GM21515 (cell line): ENCODE measurements around the gene PARVA.

Experiments
- ATAC-seq: cut with Tn5 transposase; IDR thresholded peaks from one replicate; pipeline ENCODE4 v1.9.1; 2021; ENCODE audit not compliant: unreplicated experiment

Gene PARVA

GRCh38 chr11:12430351-12430750, 53.0 kb downstream of the PARVA start:
- ATAC-seq, result no peak

GRCh38 chr11:12430954-12431595, 53.7 kb downstream of the PARVA start:
- no peak for ATAC-seq

- ATAC-seq, result no peak
Observed at GRCh38 chr11:12432507-12432906, 55.1 kb downstream of the PARVA start.

- ATAC-seq, result no peak
Observed at GRCh38 chr11:12433121-12433520, 55.8 kb downstream of the PARVA start.

- no peak for ATAC-seq
Observed at GRCh38 chr11:12433571-12434324, 56.4 kb downstream of the PARVA start.

GRCh38 chr11:12434325-12434654, 56.9 kb downstream of the PARVA start:
- ATAC-seq, result no peak

GRCh38 chr11:12435264-12435663, 57.9 kb downstream of the PARVA start:
- ATAC-seq, result no peak

GRCh38 chr11:12436266-12436665, 58.9 kb downstream of the PARVA start:
- ATAC-seq, result no peak

- no peak for ATAC-seq
Observed at GRCh38 chr11:12438291-12438690, 60.9 kb downstream of the PARVA start.

- ATAC-seq, result no peak
Observed at GRCh38 chr11:12439615-12440014, 62.2 kb downstream of the PARVA start.

- ATAC-seq, result no peak
Observed at GRCh38 chr11:12440565-12440964, 63.2 kb downstream of the PARVA start.

GRCh38 chr11:12441231-12441861, 64.0 kb downstream of the PARVA start:
- no peak for ATAC-seq

GRCh38 chr11:12444601-12445000, 67.2 kb downstream of the PARVA start:
- no peak for ATAC-seq

GRCh38 chr11:12445001-12445400, 67.6 kb downstream of the PARVA start:
- ATAC-seq, result no peak

GRCh38 chr11:12446863-12447262, 69.5 kb downstream of the PARVA start:
- ATAC-seq, result no peak

- no peak for ATAC-seq
Observed at GRCh38 chr11:12448131-12448939, 71.0 kb downstream of the PARVA start.

GRCh38 chr11:12449961-12450715, 72.8 kb downstream of the PARVA start:
- no peak for ATAC-seq

GRCh38 chr11:12451179-12451814, 73.9 kb downstream of the PARVA start:
- no peak for ATAC-seq

GRCh38 chr11:12453243-12453642, 75.9 kb downstream of the PARVA start:
- ATAC-seq, result no peak

GRCh38 chr11:12454782-12455181, 77.4 kb downstream of the PARVA start:
- no peak for ATAC-seq
